T-helper 9 cell (primary cell): ENCODE data around the gene PARL.

Experiments used
- DNase-seq: peaks from one replicate; pipeline ENCODE4 v3.0.0-alpha.2; 2020

PARL gene

DNA sequence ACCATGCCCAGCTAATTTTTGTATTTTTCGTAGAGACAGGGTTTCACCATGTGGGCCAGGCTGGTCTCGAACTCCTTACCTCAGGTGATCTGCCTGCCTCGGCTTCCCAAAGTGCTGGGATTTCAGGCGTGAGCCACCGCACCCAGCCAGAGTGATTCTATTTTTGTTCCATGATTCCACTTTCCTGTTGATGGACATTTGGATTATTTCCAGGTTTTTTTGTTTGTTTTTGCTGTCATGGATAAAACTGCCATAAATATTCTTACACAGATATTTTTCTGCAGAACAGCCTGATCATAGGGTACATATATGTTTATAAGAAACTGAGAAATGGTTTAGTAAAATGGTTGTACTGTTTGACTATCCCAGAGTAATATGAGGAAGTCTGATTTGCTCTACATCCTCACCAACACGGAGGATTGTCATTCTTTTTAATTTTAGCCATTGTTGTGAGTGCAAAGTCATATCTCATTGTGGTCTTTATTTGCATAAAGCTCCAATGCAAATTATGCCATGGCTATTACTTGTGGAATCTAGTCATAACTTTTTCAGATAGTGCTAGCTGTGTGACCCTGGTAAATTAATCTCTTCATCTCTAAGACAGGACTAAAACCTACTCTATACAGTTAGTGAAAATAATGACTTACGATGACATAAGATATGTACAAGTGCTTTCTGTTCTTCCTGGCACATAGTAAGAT is 102.0 kb downstream of the PARL start:
- no peak for DNase-seq

DNA sequence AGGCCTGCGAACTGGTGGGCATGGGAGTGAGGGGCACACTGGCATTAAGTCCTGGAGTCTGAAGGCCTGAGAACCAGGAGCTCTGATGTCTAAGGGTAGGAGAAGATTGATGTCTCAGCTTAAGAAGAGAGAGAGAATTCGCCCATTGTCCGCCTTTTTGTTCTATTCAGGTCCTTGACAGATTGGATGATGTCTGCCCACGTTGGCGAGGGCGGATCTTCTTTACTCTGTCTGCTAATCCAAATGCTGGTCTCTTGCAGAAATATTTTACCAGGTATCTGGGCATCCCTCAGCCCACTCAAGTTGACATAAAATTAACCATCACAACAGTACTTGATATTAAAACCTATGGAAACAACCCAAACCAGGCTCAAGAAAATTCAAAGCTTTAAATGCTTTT is 103.4 kb downstream of the PARL start:
- no peak for DNase-seq

DNA sequence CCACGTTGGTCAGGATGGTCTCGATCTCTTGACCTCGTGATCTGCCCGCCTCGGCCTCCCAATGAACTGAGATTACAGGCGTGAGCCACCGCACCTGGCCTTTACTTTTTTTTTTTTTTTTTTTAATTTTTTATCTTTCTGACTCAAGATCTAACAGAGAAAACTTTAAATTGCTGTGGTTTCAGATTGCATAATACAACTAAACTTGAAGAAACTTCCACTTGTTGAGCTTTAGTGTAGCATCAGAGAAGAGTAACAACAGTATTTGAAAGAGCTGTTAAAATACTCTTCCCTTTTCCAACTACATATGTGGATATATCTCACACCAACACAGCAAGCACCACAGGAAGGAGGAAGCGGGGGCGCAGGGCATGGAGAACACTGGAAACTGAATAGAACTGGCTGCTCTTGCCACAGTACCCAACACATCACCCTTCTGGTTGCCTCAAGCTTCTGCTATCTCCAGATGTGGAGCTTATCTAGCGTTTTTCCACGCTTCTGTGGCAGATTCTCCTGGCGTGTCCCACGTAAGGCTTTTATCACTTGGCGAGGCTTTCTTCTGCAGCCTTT is 104.7 kb downstream of the PARL start:
- DNase-seq, result no peak
